ENCODE results near the gene CDCA4. TPM values are rescaled to one million over a fixed set of nuclear protein-coding genes. Genes with fewer than 3 reads are reported as not detected.

Gene CDCA4
- total and polyA plus RNA-seq, 3 donors from 2014 or later: 18.3 to 27.5 (median 26.2) TPM

DNA sequence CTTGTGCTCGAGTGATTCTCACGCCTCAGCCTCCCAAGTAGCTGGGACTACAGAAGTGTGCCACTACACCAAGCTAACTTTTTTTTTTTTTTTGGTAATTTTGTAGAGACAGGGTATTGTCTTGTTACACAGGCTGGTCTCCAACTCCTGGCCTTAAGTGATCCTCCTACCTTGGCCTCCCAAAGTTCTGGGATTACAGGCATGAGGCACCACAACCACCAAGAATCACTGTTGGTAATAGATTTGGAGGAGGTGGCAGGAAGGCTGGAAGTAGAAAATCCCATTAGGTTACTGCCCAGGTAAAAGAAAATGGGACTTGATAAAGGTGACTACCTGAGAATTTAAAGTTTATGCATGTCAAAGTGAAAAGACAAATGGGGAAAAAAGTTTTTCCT lies 1.4 kb upstream of the CDCA4 start:
- no peak for DNase-seq
- peak overlapping the region in 1 of 2 donors; percentile 65 for H3K27ac ChIP-seq
- 56 to 67% methylated on average over 2 of the region's 2 CpGs for WGBS, 2 donors
- TF ChIP-seq, protein P1, sequence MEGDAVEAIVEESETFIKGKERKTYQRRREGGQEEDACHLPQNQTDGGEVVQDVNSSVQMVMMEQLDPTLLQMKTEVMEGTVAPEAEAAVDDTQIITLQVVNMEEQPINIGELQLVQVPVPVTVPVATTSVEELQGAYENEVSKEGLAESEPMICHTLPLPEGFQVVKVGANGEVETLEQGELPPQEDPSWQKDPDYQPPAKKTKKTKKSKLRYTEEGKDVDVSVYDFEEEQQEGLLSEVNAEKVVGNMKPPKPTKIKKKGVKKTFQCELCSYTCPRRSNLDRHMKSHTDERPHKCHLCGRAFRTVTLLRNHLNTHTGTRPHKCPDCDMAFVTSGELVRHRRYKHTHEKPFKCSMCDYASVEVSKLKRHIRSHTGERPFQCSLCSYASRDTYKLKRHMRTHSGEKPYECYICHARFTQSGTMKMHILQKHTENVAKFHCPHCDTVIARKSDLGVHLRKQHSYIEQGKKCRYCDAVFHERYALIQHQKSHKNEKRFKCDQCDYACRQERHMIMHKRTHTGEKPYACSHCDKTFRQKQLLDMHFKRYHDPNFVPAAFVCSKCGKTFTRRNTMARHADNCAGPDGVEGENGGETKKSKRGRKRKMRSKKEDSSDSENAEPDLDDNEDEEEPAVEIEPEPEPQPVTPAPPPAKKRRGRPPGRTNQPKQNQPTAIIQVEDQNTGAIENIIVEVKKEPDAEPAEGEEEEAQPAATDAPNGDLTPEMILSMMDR (IDR thresholded peaks at IDR 0.05): no peak
- TF ChIP-seq POLR2A (IDR thresholded peaks at IDR 0.05): no peak
- peak overlapping the region in 1 of 2 donors; percentile 74 for H3K4me3 ChIP-seq
- no peaks in the 10 kb centered on the region for H3K27me3 ChIP-seq
- intact Hi-C loops (cut with DNase I; ENCODE audit: low total_unique reads): loop anchor here (10.0 kb wide), 1 partner anchor 47 kb away; the partner anchor contains the start of gene AHNAK2
- no peaks in the 10 kb centered on the region for H3K9me3 ChIP-seq
- H3K4me1 ChIP-seq: peaks cover 11% of the 10 kb centered on the region
- no peaks in the 10 kb centered on the region for H3K36me3 ChIP-seq (ENCODE audit: low read depth, missing control alignments)

DNA sequence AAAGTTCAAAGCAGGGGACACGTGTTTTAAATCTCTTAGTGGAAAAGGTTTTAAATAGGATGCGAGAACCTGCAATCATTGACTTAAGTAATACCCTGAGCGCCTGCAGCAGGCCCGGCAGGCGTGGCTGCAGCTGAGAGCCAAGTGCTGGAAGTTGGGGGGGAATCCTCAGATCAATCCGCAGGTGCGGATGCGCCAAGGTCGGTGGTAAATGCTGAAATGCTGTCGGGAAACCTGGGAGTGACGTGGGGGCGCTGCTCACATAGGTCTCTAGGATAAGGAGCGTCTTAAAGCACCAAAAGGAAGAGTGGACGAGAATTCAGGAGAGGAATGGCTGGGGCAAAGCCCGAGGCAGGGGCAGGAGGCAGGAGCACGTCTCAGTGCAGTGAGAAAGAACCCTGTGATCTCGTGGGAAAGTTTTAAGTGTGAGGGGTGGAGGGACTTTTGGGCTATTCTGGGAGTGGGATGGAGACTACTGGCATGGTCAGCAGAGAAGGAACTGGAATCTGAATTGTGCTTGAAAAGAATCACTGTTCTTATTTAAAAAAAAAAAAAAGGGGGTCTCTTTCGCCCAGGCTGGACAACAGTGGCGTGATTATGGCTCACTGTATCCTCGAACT lies 883 bp upstream of the CDCA4 start:
- WGBS, 2 donors: 6 to 8% methylated on average over 20 of the region's 20 CpGs
- no peak for TF ChIP-seq POLR2A (IDR thresholded peaks at IDR 0.05)
- TF ChIP-seq, protein P1 (IDR thresholded peaks at IDR 0.05): no peak
- no peaks in the 10 kb centered on the region for H3K9me3 ChIP-seq
- DNase-seq: peak; percentile 65
- peak overlapping the region; percentile 59 to 65 for H3K27ac ChIP-seq
- intact Hi-C loops (cut with DNase I; ENCODE audit: low total_unique reads): loop anchor here (10.0 kb wide), 1 partner anchor 47 kb away; the partner anchor contains the start of gene AHNAK2
- no peaks in the 10 kb centered on the region for H3K27me3 ChIP-seq
- H3K36me3 ChIP-seq (ENCODE audit: low read depth, missing control alignments): no peaks in the 10 kb centered on the region
- H3K4me1 ChIP-seq: peaks cover 11% of the 10 kb centered on the region
- peak overlapping the region; percentile 74 to 78 for H3K4me3 ChIP-seq

DNA sequence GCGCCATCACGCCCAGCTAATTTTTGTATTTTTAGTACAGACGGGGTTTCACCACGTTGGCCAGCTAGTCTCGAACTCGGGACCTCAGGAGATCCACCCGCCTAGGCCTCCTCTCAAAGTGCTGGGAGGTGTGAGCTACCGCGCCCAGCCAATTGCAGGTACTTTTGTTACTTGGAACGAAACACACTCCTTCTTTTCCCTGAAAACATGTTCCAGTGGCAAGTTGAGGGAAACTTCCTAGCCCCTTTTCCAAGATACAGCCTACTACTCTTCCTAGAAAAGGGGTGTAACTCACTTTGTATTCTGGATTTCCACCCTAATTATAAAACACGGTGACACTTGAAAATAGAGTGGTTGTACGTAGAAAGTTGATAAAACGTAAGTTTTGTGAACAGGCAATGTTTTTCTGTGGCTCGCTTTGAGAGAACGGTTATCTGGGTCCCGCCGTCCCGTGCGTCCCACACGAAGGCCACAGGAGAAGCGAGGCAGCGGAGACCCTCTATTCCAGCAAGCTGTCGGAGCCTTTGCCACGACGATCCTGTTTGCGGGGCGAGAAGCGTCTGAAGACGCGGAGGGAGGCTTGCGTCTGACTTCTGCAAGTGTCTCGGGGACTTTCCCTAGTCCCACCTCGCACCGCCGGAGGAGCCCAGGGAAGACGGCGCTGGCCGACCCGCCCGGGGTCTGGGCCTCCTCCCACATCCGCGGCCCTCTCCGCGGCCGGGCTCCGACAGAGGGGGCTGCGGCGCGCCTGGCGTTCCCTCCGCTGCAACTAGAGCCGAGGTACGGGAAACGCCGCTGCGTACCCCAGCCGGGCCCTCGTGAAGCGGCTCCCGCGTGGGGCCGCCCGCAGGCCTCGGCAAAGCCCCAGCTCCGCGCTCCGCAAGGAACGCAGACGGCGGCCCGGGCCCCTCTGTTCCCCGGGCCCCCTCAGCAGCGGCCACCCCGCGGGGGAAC lies 745 bp downstream of the CDCA4 start:
- peak overlapping the region; percentile 45 to 80 for H3K27ac ChIP-seq
- H3K4me1 ChIP-seq: peaks cover 11% of the 10 kb centered on the region
- no peaks in the 10 kb centered on the region for H3K36me3 ChIP-seq (ENCODE audit: low read depth, missing control alignments)
- H3K27me3 ChIP-seq: no peaks in the 10 kb centered on the region
- DNase-seq: no peak
- no peaks in the 10 kb centered on the region for H3K9me3 ChIP-seq
- intact Hi-C loops (cut with DNase I; ENCODE audit: low total_unique reads): loop anchor here (10.0 kb wide), 1 partner anchor 45 kb away; the partner anchor contains the start of gene AHNAK2
- peak overlapping the region; percentile 78 to 82 for H3K4me3 ChIP-seq
- 9 to 10% methylated on average over 29 to 50 of the region's 75 CpGs for WGBS, 2 donors
- TF ChIP-seq, protein P1 (IDR thresholded peaks at IDR 0.05): no peak
- no peak for TF ChIP-seq POLR2A (IDR thresholded peaks at IDR 0.05)

DNA sequence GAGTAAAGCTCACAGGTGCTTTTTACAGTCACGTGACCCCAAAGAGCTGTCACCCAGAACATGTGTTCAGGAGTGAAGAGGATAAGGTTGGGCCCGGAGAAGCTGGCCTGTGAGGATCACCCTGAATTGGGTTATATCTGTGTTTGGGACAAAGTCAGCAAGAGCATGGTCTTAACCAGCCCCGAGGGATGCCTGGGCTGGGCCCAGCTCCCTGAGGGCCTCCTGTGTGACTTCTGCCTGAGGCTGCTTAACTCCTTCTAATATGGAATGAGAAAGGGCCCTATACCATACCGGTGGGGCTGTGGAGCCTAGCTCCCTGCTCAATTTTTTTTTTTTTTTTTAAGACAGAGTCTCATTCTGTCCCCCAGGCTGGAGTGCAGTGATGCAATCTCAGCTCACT lies 2.5 kb downstream of the CDCA4 start:
- no peak for TF ChIP-seq POLR2A (IDR thresholded peaks at IDR 0.05)
- TF ChIP-seq, protein P1 (IDR thresholded peaks at IDR 0.05): no peak
- Histone ChIP-seq H3K36me3 (ENCODE audit: low read depth, missing control alignments) (no peaks in the 10 kb centered on the region), H3K9me3 (no peaks in the 10 kb centered on the region), H3K4me3 (no peak overlapping the region), H3K27me3 (no peaks in the 10 kb centered on the region), H3K4me1 (peaks cover 11% of the 10 kb centered on the region), H3K27ac (no peak overlapping the region)
- intact Hi-C loops (cut with DNase I; ENCODE audit: low total_unique reads): no loop called here
- no peak for DNase-seq
- 60 to 79% methylated on average over 4 of the region's 4 CpGs for WGBS, 2 donors

Measured in testis (tissue), 3 donors.